NCI-H1105 (cell line): Measurements from ENCODE around the gene LRRC41.
A peak's percentile ranks its signal among the peaks of the same experiment; 100 is the strongest.
"Not testable (repeated sequence)": the region's sequence is repeated elsewhere in the genome, so short reads cannot be mapped to it uniquely, and the experiment has no call there.

Experiments
- DNase-seq: peaks from one replicate; lab custom pipeline; 2025; lab: John Stamatoyannopoulos, UW

The LRRC41 gene, protein sequence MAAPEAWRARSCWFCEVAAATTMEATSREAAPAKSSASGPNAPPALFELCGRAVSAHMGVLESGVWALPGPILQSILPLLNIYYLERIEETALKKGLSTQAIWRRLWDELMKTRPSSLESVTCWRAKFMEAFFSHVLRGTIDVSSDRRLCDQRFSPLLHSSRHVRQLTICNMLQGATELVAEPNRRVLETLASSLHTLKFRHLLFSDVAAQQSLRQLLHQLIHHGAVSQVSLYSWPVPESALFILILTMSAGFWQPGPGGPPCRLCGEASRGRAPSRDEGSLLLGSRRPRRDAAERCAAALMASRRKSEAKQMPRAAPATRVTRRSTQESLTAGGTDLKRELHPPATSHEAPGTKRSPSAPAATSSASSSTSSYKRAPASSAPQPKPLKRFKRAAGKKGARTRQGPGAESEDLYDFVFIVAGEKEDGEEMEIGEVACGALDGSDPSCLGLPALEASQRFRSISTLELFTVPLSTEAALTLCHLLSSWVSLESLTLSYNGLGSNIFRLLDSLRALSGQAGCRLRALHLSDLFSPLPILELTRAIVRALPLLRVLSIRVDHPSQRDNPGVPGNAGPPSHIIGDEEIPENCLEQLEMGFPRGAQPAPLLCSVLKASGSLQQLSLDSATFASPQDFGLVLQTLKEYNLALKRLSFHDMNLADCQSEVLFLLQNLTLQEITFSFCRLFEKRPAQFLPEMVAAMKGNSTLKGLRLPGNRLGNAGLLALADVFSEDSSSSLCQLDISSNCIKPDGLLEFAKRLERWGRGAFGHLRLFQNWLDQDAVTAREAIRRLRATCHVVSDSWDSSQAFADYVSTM

DNA sequence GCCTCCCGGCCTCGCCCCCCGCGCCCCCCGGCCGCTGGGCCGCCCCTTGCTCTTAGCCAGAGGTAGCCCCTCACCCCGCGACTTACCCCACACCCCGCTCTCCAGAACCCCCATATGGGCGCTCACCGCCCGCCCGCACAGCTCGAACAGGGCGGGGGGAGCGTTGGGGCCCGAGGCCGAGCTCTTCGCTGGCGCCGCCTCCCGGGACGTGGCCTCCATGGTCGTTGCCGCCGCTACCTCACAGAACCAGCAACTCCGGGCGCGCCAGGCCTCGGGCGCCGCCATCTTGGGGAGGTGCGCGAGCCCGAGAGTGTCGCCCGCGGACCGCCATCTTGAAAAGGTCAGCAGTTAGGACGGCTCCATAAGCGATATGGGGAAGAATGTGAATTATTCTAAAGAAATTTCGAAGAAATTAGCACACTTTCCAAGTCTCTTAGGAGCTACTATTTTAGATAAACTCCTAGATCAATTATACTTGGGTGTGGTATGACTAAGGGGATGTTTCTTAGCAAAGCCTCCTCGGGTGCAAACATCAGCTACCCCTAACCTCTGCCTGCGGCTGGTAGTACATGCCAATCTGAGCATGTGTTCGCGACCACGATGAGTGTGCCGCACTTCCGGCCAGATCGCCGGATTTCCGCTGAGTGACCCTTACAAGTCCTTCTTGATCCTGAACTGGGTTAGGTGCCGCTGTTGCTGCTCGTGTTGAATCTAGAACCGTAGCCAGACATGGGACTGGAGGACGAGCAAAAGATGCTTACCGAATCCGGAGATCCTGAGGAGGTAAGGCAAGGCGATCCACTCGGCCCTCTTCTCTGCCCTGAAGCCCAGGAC lies at the start of gene LRRC41, which contains the start of gene UQCRH:
Gene LRRC41, minus strand, starts transcription at position 579 of the 834 bp plus-strand sequence. Its CDS starts 294 bp downstream, at position 285.
Gene UQCRH, plus strand, starts transcription at position 661 of the 834 bp plus-strand sequence. Its CDS starts 69 bp downstream, at position 730.
- DNase-seq: peak; percentile 92

DNA sequence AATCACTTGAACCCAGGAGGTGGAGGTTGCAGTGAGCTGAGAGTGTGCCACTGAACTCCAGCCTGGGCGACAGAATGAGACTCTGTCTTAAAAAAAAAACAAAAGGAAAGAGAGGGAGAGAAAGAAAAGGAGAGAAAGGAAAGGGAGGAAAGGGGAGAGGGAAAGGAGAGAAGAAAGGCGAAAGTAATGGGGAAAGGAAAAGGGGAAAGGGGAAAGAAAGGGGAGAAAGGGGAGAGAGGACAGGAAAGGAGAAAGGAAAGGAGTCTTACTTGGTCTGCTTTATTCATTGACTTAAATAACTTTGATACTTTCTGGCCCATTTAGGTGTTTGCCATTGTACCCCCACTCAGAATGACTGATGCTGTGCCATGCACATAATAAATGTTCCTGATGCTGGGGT lies 48.9 kb upstream of the LRRC41 start:
- no peak for DNase-seq

DNA sequence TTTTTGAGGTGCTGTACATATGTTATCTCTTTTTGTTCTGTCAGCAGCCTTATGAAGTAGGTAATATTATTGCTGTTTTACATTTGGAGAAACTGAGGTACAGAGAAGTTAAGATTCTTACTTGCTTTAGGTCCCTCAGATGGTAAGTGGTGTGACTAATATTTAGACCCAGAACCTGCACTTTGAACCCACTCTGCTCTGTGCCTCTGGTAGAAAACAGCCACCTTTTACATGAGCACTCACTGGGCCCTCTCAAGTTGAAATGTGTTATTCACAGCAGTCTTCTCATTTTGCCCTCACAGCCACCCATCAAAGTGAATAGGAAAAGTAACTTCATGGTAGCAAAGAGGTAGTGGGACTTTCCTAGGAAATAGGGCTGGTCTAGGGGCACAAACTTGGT lies 41.9 kb upstream of the LRRC41 start:
- no peak for DNase-seq

DNA sequence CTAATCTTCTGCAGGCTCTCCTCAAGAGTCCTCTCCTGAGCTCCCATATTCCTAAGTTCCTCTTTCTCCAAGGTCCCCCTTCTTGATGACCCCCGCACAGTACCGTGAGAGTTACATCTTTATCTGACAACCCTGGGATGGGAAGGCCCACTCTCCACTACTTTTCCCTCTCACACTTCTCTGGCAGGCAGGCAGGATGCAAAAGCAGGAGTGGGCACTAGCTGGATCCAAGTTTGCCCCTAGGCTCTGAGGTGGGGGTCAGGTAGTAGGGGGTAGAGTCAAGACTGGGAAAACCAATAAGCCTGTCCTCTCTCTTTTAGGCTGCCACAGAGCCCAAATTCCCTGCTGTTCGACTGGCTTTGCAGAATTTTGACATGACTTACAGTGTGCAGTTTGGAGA lies 41.1 kb upstream of the LRRC41 start:
- DNase-seq: no peak

DNA sequence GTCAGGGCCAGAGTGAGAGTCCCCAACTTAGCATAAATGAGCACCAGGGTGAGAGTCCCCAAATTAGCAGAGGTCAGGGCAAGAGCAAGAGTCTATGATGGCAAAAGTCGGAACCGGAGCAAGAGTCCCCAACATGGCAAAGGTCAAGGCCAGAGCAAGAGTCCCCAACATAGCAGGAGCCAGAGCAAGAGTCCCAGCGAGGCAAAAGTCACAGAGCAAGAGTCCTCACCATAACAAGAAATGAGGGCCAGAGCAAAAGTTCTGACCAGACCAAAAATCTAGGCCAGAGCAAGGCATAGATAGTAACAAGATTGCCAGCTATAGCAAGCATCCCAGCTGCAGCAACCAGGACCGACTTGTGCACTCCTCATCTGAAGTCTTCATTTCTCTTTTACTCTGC lies 40.3 kb upstream of the LRRC41 start:
- no peak for DNase-seq

DNA sequence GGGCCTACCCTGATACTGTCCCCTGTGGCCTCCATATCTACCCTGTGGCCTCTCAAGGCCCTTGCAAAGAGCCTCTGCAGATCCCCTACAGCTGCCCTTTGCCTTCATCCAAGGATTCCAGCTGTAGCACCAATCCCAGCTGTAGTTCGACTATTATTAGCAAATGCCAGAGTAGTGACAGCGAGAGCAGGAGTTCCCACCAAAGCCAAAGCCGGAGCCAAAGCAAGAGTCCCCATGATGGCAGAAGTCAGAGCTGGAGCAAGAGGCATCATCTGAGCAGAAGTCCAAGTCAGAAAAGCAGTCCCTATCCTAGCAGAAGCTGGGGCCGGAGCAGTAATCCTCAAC lies 39.9 kb upstream of the LRRC41 start:
- DNase-seq: no peak

DNA sequence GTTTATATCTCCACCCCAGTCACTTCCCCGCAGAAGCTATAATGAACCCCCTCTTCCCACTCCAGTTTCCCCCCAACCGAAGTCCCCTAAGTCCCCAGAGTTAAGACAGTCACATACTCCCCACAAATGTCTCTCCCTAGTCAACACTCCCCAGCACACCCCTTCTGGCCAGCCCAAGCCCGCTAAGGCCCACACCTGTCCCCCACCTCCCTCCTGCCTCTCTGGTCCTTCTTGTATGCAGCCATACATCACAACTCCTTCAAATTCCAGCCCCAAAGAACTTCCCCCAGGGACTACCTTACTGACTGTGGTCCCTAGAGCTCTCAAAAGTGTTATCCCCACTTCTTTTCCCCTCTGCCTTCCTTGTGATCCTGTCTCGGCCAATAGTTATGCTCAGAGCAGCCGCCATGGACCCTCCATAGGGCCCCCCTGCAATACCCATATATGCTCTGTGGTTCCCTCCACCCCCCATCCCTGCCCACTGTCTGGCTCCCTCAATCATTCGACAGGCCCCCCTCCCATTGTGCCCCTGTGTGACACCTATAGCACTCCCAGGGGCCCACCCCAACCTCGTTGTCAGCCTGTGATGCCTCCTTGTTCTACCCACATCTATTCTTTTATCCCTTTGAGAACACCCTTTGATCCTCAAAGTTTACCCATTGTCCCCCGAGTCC lies 39.4 kb upstream of the LRRC41 start:
- DNase-seq: no peak

DNA sequence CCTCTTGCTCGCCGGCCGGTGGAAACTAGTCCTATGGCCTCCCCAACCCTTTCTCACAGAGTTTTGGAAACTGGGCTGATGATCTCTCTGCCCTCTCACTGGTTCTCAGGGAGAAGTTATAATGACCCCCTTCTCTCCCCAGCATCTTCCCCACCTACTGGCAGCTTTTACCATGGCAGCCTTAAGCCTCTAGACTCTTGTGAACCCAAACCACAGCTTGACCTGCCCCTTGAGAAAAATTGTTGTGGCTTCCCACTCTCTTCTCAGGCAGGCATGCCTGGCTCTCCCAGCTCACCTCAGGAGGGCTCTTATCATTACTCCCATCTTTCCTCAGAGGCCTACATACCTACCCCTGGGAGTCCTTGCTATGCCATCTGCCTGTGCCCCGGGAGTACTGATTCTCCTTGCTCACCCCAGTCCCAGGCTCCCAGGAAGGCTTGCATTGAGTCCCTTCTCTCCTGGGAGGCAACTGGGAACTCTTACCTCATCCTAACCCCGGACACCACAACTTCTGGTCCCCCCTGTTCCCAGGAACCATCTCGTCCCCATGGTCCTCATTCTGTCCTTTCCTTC lies 38.8 kb upstream of the LRRC41 start:
- no peak for DNase-seq

DNA sequence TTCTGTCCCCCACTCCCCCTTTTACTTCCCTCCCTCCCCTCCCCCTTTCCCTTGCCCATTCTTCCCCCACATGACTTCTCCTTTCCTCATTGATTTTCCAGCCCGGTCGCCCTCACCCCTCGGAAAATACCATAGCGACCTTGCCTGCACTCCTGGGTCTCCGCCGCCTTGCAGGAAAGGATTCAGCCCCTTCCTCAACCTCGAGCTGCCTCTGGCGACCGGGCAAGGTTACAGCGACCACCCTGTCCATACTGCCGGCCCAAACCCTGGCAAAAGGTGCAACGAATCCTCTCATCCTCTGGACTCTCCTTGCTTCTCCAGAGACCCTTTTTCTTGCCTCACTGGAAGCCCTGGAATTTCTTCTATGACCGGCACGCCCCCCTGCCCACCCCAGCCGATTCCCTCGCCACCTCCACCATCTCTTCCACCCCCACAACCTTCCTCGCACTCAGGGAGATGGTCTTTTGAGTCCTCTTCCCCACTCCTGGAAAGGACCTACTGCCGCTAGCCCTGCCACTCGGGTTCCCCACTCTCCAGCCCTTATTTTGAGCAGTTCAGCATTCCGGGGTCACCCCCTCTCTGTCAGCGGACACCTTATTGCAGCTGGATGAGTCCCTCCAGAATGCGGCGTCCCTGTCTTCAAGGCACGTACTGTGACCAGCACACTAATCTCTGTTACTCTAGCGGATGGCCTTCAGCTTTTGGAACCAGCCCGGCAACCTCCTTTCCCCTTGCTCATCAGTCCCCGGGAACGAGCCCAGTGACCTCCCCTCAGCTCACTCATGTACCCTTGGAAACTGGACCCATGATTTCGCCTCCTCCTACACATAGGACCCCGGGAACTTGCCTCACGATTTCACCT lies 38.0 kb upstream of the LRRC41 start:
- DNase-seq: no peak

DNA sequence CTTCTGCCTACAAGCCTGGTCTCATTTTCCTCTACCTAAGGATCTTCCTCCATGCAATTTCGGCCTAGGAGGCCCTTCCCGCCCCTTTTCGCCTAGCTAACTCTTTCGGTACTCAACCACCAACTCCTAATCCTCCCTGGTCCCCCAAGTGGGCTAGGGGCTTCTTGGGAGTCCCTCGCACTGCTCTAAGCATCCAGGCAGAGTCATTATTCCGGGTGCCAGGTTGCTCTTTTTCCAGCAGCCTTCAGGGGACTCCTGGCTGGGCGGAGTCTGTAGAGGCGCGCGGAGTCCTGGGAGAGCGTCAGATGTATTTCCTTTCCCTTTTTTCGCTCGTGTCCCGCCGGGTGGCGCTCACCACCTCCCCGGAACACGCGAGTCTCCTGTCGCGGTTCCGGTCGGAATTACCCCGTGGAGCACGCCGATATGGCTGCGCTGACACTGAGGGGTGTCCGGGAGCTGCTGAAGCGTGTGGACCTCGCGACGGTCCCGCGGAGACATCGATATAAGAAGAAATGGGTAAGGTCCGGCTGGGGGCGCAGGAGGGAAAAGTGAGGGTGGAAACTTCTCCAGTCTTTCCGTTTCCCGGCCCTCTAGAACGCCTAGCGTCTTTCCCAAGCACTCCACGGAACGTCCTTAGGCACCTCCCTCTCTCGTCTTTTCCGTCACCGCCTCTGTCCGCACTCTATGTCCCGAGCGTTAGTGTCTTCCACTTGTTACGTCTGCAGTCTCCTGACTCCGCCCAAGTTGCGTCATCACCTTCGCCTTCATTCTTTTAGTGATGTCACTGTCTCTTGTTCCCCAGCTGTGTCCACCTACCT lies 37.2 kb upstream of the LRRC41 start, which contains the start of gene NSUN4:
Gene NSUN4, plus strand, starts transcription at position 404 of the 818 bp plus-strand sequence. Its CDS starts 20 bp downstream, at position 424.
- peak; percentile 93 for DNase-seq

DNA sequence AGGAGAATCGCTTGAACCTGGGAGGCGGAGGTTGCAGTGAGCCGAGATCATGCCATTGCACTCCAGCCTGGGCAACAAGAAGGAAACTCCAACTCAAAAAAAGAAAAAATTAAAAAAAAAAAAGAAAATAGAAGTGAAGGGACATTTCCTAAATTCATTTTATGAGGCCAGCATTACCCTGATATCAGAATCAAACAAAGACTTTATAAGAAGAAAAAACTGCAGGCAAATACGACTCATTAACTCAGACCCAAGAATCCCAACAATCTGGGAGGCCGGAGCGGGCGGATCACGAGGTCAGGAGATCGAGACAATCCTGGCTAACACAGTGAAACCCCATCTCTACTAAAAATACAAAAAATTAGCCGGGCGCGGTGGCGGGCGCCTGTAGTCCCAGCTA lies 34.0 kb upstream of the LRRC41 start:
- not testable (repeated sequence) for DNase-seq

DNA sequence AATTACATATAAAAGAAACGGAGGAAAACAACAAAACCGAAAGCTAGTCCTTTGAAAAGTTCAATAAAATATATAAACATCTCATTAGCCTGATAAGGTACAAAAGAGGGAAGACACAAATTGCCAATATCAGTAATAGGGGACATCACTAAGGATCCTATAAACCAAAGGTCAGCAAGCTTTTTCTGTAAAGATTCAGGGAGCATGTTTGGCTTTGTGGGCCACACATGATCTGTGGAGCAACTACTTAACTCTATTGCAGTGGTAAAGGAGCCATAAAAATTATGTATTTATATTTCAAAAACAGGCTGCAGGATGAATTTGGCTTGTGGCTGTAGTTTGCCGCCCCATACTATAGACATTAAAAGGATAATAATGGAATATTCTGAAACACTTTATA lies 31.7 kb upstream of the LRRC41 start:
- no peak for DNase-seq

DNA sequence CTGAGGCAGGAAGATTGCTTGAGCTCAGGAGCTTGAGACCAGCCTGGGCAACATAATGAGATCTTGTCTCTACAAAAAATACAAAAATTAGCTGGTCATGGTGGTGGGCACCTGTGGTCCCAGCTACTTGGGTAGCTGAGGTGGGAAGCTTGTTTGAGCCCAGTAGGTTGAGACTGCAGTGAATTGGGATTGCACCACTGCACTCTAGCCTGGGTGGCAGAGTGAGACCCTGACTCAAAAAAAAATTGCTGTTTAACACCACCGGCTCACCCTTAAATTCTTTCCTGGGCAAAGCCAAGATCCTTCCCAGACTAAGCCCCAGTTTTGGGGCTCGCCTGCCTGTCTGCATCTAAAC lies 30.6 kb upstream of the LRRC41 start:
- DNase-seq: no peak

DNA sequence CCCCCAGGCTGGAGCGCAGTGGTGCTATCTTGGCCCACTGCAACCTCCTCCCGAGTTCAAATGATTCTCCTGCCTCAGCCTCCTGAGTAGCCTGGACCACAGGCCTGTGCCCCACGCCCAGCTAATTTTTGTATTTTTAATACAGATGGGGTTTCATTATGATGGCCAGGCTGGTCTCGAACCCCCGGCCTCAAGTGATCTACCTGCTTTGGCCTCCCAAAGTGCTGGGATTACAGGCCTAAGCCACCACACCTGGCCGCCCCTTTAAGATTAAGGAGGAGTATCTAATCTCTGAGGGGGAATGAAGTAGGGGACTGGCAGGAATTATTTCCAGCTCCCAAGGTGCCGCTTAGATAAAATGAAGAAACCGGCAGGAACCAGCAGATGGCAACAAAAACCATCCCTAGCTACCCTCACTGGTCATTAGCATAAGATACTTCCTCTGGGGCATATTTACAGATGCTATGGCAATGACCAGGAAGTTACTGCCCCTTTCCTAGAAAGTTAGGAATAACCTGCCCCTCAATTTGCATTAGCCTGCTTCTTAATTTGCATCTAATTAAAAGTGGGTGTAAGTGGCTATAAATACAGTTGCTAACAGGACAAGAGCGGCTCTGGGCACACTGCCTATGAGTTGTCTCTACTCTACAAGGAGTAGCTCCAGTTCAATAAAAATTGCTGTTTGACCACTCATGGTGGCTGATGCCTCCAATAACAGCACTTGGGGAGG lies 30.0 kb upstream of the LRRC41 start:
- DNase-seq: no peak

DNA sequence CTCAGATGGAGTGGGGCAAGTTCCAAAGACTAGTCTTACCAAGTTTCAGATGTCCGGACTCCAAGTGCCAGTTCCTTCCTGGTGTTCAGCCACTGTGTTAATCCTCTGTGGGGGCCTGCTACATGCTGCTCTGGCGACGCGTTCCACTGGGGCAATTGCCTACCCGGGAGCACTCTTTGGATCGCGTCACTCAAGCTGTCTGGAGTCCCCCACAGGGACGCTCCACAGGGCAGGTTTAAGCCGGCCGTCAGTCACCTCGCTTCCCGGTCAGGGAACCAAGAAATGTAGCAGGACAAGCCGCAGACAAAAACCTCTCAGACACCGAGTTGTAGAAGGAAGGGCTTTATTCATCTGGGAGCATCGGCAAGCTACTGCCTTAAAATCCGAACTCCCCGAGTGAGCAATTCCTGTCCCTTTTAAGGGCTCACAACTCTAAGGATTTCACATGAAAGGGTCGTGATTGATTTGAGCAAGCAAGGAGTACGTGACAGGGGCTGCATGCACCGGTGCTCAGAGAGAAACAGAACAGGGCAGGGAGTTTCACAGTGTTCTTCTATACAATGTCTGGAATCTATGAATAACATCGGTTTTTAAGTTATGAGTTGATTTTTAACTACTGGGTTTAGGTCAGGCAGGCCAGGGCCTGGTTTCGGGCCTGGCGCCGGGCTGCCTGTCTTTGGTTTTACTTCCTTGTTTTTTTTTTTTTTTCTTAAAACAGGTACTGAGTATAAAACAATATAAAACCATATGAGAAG lies 28.5 kb upstream of the LRRC41 start:
- DNase-seq: not testable (repeated sequence)

DNA sequence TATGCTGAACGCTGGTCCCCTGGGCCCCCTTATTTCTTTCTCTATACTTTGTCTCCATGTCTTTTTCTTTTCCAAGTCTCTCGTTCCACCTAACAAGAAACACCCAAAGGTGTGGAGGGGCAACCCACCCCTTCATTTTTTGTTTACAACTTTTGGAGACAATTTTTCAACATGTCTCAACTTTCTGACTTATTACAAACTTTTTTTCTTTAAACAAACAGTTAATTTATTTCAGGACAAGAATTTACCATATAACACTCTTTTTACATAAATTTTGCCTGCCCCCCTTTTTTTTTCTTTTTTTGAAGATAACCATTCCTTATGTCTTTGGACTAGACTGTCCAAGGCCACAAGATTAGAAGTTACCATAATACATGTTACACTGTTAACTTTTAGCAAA lies 27.0 kb upstream of the LRRC41 start:
- DNase-seq: not testable (repeated sequence)

DNA sequence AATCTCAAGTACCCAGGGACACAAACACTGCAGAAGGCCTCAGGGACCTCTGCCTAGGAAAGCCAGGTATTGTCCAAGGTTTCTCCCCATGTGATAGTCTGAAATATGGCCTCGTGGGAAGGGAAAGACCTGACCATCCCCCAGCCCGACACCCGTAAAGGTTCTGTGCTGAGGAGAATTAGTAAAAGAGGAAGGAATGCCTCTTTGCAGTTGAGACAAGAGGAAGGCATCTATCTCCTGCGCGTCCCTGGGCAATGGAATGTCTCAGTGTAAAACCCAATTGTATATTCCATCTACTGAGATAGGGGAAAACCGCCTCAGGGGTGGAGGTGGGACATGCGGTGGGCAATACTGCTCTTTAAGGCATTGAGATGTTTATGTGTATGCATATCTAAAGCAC lies 26.4 kb upstream of the LRRC41 start:
- DNase-seq: not testable (repeated sequence)

DNA sequence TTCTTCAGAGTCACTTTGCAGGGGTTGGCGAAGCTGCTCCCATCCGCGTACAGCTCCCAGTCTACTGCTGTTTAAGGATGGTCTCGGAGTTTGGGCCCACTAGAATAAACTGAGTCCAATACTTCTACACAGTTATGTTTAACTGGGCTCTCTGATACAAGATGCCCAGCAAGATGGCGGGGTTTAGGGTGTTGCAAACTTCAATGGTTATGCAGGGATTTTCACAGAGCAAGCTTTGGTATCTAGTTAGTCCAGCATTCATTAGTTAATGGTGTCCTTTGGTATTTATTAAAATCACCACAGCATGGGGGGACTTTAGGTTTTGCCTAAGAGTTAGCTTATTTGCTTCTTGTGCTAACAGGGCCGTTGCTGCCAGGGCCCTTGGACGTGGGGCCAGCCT lies 24.8 kb upstream of the LRRC41 start:
- DNase-seq: not testable (repeated sequence)
